ENCODE measurements around the gene CDK2AP2. TPM values are rescaled to one million over a fixed set of nuclear protein-coding genes. Genes with fewer than 3 reads are reported as not detected.
A peak's percentile ranks its signal among the peaks of the same experiment; 100 is the strongest.
"Not testable (repeated sequence)": the region's sequence is repeated elsewhere in the genome, so short reads cannot be mapped to it uniquely, and the experiment has no call there.

CDK2AP2 gene
- polyA plus RNA-seq (ENCODE audit: insufficient read length in 12 of 12), result 10 to 100 TPM in 11 of 12 donors, not detected in 1; 12.7 to 27.8 (median 16.3) TPM
- long read RNA-seq, donor 1, transcript CDK2AP2-201 (4 exons, 1,378 nt), result major isoform, 47 of 67 reads
- long read RNA-seq, donor 1, transcript CDK2AP2-203 (2 exons, 772 nt), result minor isoform, 5 of 67 reads
- long read RNA-seq, donor 1, transcript CDK2AP2-202 (3 exons, 1,692 nt), result minor isoform, 7 of 67 reads
- long read RNA-seq, donor 1, transcript CDK2AP2-204 (4 exons, 923 nt), result minor isoform, 8 of 67 reads
- long read RNA-seq, donor 1, partial matches to known transcripts, result 0 of 67 reads
- long read RNA-seq, donor 1, other reads (novel, unspliced or antisense), result 0 of 67 reads
- long read RNA-seq, donor 2, transcript CDK2AP2-201 (4 exons, 1,378 nt), result major isoform, 12 of 14 reads
- long read RNA-seq, donor 2, partial matches to known transcripts, result 0 of 14 reads
- long read RNA-seq, donor 2, other reads (novel, unspliced or antisense), result 0 of 14 reads
- long read RNA-seq, donor 3, partial matches to known transcripts, result 0 of 8 reads
- long read RNA-seq, donor 3, other reads (novel, unspliced or antisense), result 0 of 8 reads
- long read RNA-seq, donor 4, partial matches to known transcripts, result 0 of 3 reads
- long read RNA-seq, donor 4, other reads (novel, unspliced or antisense), result 0 of 3 reads
- long read RNA-seq, donor 5, result 0 reads
- long read RNA-seq, donor 6, transcript CDK2AP2-201 (4 exons, 1,378 nt), result major isoform, 9 of 11 reads
- long read RNA-seq, donor 6, partial matches to known transcripts, result 0 of 11 reads
- long read RNA-seq, donor 6, other reads (novel, unspliced or antisense), result 0 of 11 reads
- long read RNA-seq, donor 7, transcript CDK2AP2-201 (4 exons, 1,378 nt), result major isoform, 9 of 11 reads
- long read RNA-seq, donor 7, partial matches to known transcripts, result 0 of 11 reads
- long read RNA-seq, donor 7, other reads (novel, unspliced or antisense), result 0 of 11 reads
- long read RNA-seq, donor 8, transcript CDK2AP2-201 (4 exons, 1,378 nt), result major isoform, 20 of 24 reads
- long read RNA-seq, donor 8, partial matches to known transcripts, result 0 of 24 reads
- long read RNA-seq, donor 8, other reads (novel, unspliced or antisense), result 0 of 24 reads
- long read RNA-seq, donor 9, transcript CDK2AP2-201 (4 exons, 1,378 nt), result major isoform, 7 of 8 reads
- long read RNA-seq, donor 9, partial matches to known transcripts, result 0 of 8 reads
- long read RNA-seq, donor 9, other reads (novel, unspliced or antisense), result 0 of 8 reads
- long read RNA-seq, donor 10, transcript CDK2AP2-201 (4 exons, 1,378 nt), result major isoform, 20 of 21 reads
- long read RNA-seq, donor 10, partial matches to known transcripts, result 0 of 21 reads
- long read RNA-seq, donor 10, other reads (novel, unspliced or antisense), result 0 of 21 reads
- long read RNA-seq, donor 11, transcript CDK2AP2-201 (4 exons, 1,378 nt), result major isoform, 12 of 17 reads
- long read RNA-seq, donor 11, partial matches to known transcripts, result 0 of 17 reads
- long read RNA-seq, donor 11, other reads (novel, unspliced or antisense), result 0 of 17 reads

DNA sequence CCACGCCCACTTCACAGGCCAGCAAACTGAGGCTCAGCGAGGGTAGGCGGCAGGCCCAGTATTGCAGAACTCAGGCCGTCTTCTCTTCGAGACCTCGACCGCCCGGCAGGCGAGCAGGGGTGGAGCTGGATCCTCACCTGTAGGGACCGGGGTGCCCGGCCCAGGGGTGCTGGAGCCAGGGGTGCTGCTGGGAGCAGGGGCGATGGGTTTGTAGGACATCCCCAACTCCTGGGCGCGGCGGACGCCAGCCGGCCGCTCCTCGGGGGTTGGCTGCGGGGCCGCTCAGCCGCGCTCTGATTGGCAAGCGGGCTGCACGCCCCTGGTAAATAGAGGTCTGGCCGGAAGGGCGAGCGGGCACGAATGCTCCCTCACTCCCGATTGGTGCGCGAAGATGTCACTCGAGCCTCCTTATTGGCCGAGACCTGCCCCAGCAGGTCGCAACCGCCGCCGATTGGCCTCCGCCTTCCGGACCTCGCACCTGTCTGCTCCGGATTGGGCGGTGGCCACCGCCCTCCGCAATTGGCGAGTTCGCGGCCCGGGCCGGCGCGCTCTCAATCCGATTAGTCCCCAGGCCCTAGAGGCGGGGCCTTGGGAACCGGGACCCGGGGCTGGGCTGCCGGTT, at the start of gene CDK2AP2:
Gene CDK2AP2, minus strand, starts transcription at position 299 of the 622 bp plus-strand sequence. Its CDS starts 80 bp downstream, at position 219.
- DNase-seq, result peak; percentile 95

DNA sequence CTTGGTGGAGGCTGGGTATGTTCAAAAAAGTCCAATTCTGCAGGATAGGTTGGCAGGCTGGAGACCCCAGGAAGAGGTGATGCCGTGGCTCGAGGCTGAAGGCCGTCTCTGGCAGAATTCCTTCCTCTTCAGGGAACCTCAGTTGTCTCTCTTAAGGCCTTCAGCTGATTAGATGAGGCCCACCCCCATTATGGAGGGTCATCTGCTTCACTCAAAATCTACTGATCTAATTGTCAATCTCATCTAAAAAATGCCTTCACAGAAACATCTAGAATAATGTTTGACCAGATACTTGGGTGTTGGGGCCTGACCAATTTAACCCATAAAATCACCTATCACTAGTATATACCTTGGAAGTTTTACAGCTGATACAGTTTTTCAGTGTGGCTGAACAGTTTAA, 48.3 kb upstream of the CDK2AP2 start:
- DNase-seq, result no peak

- not testable (repeated sequence) for DNase-seq
Observed at GRCh38 chr11:67551697-67552096, 43.7 kb upstream of the CDK2AP2 start.

DNA sequence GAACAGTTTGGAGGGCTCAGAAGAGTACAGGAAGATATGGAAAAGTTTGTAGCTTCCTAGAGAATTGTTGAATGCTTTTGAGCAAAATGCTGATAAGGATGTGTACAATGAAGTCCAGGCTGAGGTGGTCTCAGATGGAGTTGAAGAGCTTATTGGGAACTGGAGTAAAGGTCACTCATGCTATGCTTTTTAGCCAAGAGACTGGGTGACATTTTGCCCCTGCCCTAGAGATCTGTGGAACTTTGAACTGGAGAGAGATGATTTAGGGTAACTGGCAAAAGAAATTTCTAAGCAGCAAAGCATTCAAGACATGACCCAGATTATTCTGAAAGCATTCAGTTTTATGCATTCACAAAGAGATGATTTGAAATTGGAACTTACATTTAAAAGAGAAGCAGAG, 43.2 kb upstream of the CDK2AP2 start:
- no peak for DNase-seq

- no peak for DNase-seq
Observed at GRCh38 chr11:67548555-67549110, 40.7 kb upstream of the CDK2AP2 start.

DNA sequence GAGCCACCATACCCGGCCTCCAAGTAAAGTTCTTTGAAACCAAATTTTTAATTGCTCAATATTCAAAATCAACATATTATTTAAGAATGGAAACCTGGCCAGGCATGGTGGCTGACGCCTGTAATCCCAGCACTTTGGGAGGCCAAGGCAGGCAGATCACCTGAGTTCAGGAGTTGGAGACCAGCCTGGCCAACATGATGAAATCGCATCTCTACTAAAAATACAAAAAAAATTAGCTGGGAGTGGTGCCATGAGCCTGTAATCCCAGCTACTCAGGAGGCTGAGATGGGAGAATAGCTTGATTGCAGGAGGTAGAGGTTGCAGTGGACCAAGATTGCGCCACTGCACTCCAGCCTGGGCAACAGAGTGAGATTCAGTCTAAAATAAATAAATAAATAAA, 40.1 kb upstream of the CDK2AP2 start:
- not testable (repeated sequence) for DNase-seq

GRCh38 chr11:67545280-67545679, 37.3 kb upstream of the CDK2AP2 start:
- no peak for DNase-seq

DNA sequence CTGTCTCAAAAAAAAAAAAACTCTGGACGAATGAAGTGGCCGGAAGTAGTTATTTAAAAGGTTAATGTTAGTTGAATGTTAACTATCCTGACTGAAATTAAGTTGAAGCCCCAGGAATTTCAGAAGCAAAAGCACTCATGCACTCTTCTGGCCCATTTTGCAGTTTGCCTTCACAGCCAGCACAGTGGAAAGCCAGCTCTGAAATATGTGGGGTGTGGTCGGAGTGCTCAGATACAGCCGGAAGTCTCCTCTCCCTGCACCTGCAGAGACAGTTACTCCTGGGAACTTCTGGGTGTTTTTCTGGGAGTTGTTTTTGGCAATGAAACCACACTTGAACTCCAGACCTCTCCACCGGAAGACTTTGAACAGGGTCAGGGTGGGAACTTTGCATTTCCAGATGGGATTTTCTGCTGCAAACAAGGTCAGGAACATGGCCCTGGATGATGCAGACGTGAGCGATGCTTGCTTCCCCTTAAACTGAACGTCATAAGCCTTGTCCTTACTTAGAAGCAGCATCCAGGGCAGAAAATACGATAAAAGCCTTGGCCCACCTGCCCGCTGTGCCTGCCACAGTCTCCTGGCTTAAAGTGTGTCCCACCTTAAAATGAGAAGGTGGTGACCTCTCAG, 36.8 kb upstream of the CDK2AP2 start:
- DNase-seq, result no peak

- no peak for DNase-seq
Observed at GRCh38 chr11:67543585-67543984, 35.6 kb upstream of the CDK2AP2 start.

DNA sequence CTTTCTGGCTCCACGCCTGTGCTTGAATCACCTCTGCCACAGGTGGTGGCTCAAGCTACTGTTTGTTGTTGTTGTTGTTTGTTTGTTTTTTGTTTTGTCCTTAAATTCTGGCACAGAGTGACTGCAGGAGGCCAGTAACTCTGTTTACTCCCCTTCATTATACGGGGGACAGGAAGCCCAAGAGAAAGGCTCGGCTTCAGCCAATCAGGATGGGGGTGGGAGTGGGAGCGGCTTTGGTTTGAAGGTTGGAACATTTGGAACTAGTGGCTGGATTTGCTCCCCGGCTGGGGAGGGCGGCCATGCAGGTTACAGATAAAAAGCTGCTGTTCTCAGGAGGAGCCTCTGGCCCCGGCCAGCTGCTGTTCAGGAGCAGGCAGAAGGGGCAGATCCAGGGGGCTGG, 35.0 kb upstream of the CDK2AP2 start:
- DNase-seq, result no peak

DNA sequence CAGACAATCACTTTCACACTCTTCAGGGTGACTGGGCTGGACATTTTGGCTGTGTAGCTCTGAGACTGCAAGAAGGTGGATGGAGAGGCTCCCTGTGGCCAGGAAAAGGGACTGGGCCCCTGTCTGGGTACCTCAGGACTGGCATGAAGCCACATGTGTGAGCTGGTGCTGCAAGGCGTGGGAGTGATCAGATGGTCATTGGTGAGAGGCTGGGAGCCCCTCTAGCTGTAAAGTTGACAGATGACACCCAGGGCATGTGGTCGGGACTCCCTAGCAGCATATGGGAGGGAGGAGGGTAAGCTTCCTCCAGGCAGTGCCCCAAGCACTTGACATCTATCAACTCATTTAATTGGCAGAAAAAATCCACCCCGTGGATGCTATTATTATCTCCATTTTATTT, 34.2 kb upstream of the CDK2AP2 start:
- no peak for DNase-seq

GRCh38 chr11:67541198-67541597, 33.2 kb upstream of the CDK2AP2 start:
- DNase-seq, result no peak

DNA sequence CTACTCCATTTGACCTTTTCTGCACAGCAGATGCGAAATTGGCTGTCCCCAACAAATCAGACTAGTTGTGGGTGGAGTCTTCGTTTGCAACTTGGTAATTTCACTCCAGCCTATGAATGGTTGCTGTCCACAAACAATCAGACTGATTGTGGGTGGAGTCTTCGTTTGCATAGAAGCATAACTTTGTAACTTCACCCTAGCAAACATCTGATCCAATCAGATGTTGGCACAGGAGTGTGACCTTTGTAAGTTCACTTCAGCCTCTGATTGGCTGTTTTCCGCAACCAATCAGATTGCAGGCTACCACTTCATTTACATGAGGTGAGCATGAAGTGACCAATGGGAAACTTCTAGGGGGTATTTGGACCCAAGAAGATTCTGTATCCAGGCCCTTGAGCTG, 31.6 kb upstream of the CDK2AP2 start:
- DNase-seq, result no peak

DNA sequence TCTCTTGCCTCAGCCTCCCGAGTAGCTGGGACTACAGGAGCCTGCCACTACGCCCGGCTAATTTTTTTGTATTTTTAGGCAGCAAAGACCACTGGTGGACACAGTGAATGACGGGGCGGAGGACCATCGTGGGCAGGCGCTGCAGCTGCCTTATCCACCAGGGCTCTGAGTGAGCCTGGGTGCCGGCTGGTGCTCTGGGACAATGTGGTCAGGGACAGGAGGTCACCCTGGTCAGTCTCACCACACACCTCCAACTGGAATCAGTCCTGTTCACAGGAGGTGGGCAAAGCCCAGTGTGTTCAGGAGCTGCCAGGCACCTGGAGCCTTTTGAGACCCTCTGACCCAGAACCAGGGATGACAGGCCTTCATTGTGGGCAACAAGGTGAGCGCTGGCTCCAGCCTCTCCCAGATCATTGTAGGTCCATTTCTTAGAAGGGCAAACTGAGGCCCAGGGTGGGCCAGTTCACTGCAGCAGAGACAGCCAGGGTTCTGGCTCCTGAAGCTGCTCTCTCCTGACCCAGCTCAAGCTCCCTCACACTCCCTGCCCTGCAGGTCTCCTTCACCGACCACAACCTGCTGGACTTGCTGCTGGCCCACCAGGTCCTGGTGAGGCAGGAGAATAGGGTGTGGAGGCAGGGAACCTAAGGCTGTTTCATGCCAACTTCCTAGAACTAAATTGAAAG, 31.0 kb upstream of the CDK2AP2 start:
- no peak for DNase-seq

- no peak for DNase-seq
Observed at GRCh38 chr11:67538306-67538705, 30.3 kb upstream of the CDK2AP2 start.

DNA sequence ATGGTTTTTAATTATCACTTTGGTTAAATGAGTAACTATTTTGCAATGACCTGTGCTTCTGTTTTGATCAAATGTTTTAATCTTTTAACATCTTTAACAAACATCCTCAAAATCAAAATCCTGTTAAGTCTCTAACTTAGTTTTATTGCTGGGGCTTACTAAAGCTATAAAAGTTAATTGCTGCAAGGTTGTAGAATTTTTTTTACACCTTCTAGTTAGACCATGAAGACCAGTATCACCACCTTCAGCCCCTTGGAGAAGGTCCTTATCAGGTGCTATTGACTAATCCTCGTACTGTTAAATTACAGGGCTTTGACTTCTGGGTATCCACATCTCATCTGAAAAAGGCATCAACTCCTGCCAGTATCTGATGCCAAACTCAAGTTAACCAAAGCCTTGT, 27.6 kb upstream of the CDK2AP2 start:
- DNase-seq, result no peak

DNA sequence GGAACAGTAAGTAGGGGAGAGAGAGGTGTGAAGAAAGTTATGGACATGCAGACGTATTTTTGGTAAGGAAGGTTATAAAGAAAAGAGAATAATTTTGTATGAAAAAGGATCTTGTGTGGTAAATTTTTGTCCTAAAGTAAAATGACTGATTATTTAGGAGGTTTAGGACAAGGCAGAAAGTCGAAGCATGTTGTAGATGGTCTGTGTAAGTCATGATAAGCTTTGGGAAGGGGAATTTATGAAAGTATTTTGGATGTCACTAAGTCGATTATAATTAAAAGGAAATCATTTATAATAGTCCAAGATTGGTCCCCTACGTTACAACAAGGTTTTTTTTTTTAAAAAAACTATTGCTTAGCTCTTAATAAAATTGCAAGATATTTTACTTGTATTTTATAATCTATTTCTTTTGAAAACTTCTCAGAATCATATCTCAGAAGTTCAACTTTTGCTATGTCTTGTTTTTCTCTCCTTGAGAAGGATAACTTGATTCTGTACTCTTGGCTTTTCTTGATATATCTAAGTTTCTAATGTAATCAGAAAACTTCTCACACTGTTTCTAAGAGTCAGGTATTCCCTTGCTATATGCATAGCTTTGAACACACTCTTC, 26.2 kb upstream of the CDK2AP2 start:
- DNase-seq, result no peak

GRCh38 chr11:67532889-67533288, 24.9 kb upstream of the CDK2AP2 start:
- no peak for DNase-seq

GRCh38 chr11:67530282-67530592, 22.3 kb upstream of the CDK2AP2 start:
- DNase-seq, result no peak

Measured in muscle of arm (tissue), 14 donors.